ENCODE results near the gene UGT1A6. TPM values are rescaled to one million over a fixed set of nuclear protein-coding genes. Genes with fewer than 3 reads are reported as not detected.
"Not testable (repeated sequence)": the region's sequence is repeated elsewhere in the genome, so short reads cannot be mapped to it uniquely, and the experiment has no call there.

The UGT1A6 gene
- total RNA-seq, 2 donors from 2014 or later, result 4.4 to 5.5 TPM

DNA sequence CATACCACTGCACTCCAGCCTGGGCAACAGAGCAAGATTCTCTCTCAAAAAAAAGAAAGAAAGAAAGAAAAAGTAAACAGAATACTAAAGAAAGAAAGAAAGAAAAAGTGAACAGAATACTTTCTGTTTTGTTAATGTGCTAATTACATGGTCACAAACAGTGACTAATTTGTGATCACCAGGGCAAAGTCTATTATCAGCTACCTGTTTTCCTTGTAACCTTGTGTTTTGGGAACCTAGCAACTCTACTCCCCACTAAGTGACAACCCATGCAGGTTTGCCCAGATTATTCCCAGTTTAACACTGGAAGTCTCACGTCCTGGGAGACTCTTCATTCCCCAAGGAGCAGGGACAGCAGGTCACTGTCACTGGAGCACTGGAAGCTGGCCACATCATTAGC is 37.6 kb upstream of the UGT1A6 start:
- no peaks in the 10 kb centered on the region for H3K9me3 ChIP-seq
- H3K27me3 ChIP-seq, result no peaks in the 10 kb centered on the region
- TF ChIP-seq, protein P1, sequence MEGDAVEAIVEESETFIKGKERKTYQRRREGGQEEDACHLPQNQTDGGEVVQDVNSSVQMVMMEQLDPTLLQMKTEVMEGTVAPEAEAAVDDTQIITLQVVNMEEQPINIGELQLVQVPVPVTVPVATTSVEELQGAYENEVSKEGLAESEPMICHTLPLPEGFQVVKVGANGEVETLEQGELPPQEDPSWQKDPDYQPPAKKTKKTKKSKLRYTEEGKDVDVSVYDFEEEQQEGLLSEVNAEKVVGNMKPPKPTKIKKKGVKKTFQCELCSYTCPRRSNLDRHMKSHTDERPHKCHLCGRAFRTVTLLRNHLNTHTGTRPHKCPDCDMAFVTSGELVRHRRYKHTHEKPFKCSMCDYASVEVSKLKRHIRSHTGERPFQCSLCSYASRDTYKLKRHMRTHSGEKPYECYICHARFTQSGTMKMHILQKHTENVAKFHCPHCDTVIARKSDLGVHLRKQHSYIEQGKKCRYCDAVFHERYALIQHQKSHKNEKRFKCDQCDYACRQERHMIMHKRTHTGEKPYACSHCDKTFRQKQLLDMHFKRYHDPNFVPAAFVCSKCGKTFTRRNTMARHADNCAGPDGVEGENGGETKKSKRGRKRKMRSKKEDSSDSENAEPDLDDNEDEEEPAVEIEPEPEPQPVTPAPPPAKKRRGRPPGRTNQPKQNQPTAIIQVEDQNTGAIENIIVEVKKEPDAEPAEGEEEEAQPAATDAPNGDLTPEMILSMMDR (IDR thresholded peaks at IDR 0.05), result no peak
- H3K9ac ChIP-seq (ENCODE audit: low read depth in 2 of 2, low read length in 2 of 2), result no peak overlapping the region
- no peaks in the 10 kb centered on the region for H3K36me3 ChIP-seq
- no peak for DNase-seq
- H3K4me3 ChIP-seq, result no peak overlapping the region
- no peaks in the 10 kb centered on the region for H3K4me1 ChIP-seq
- intact Hi-C loops (cut with DNase I), result no loop called here
- no peak overlapping the region for H3K27ac ChIP-seq

GRCh38 chr2:233655943-233656342 is 36.7 kb upstream of the UGT1A6 start:
- H3K4me1 ChIP-seq; H3K27ac ChIP-seq; H3K9ac ChIP-seq (ENCODE audit: low read depth in 2 of 2, low read length in 2 of 2); DNase-seq; H3K36me3 ChIP-seq; H3K9me3 ChIP-seq; H3K4me3 ChIP-seq; H3K27me3 ChIP-seq; intact Hi-C loops (cut with DNase I): not testable (repeated sequence)

DNA sequence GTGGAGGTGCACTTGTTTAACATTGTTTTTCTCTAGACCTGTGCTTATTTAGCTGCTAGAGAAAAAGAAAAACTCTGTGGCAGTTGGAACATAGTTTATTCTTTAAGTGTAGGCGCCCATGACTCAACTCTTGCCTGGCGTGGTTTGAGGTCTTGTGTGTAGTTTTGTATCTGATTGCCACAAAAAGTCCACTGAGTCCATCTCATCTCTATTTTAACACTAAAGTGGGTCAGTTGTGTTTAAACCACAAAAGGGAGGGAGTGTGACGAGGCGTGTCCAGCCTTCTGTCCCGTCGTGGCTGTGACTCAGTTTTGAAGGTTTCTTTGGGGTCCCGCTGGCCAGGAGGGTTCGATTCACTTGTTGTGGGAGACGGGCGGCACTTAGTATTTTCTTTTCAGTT is 36.2 kb upstream of the UGT1A6 start:
- Histone ChIP-seq H3K4me3 (no peak overlapping the region), H3K36me3 (no peaks in the 10 kb centered on the region), H3K4me1 (no peaks in the 10 kb centered on the region), H3K27ac (no peak overlapping the region), H3K9ac (ENCODE audit: low read depth in 2 of 2, low read length in 2 of 2) (no peak overlapping the region), H3K9me3 (no peaks in the 10 kb centered on the region), H3K27me3 (no peaks in the 10 kb centered on the region)
- intact Hi-C loops (cut with DNase I), result no loop called here
- DNase-seq, result no peak
- TF ChIP-seq, protein P1 (IDR thresholded peaks at IDR 0.05), result no peak

DNA sequence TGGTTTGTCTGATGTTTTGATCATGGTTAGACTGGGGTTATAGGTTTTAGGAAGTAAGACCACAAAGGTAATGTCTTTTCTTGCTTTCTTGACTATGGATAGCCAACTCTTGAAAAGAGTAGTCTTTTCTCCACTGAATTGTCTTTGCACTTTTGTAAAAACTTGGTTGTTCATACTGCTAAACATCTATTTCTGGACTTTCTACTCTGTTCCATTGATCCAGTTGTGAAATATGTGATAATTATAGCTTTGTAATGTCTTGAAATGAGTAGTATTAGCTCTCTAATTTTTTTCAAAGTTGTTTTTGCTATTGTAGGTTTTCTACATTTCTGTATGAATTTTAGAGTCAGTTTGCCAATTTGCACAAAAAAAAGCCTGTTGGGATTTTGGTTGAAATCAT is 34.1 kb upstream of the UGT1A6 start:
- TF ChIP-seq, protein P1 (IDR thresholded peaks at IDR 0.05), result no peak
- no peaks in the 10 kb centered on the region for H3K27me3 ChIP-seq
- H3K9me3 ChIP-seq, result no peaks in the 10 kb centered on the region
- DNase-seq, result no peak
- no peak overlapping the region for H3K4me3 ChIP-seq
- no peaks in the 10 kb centered on the region for H3K4me1 ChIP-seq
- H3K36me3 ChIP-seq, result no peaks in the 10 kb centered on the region
- no peak overlapping the region for H3K9ac ChIP-seq (ENCODE audit: low read depth in 2 of 2, low read length in 2 of 2)
- intact Hi-C loops (cut with DNase I), result no loop called here
- H3K27ac ChIP-seq, result no peak overlapping the region

DNA sequence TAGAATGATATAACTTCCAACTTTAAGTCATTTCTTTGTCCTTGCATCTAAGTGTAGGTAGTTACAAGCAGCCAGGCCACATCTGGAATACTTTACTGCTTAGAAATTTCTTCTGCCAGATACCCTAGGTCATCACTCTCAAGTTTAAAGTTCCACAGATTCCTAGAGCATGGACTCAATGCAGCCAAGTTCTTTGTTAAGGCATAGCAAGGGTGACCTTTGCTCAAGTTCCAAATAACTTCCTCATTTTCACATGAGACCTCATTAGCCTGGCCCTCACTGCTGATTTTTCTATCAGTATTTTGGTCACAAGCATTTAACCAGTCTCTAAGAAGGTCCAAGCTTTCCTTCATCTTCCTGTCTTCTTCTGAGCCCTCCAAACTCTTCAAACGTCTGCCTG is 28.8 kb upstream of the UGT1A6 start:
- Histone ChIP-seq H3K27ac (no peak overlapping the region), H3K4me1 (no peaks in the 10 kb centered on the region), H3K27me3 (no peaks in the 10 kb centered on the region), H3K9me3 (no peaks in the 10 kb centered on the region), H3K9ac (ENCODE audit: low read depth in 2 of 2, low read length in 2 of 2) (no peak overlapping the region), H3K36me3 (no peaks in the 10 kb centered on the region), H3K4me3 (no peak overlapping the region)
- intact Hi-C loops (cut with DNase I), result no loop called here
- TF ChIP-seq, protein P1 (IDR thresholded peaks at IDR 0.05), result no peak
- no peak for DNase-seq

GRCh38 chr2:233668605-233669260 is 24.0 kb upstream of the UGT1A6 start:
- TF ChIP-seq, protein P1 (IDR thresholded peaks at IDR 0.05), result no peak
- H3K4me3 ChIP-seq, result no peak overlapping the region
- H3K27me3 ChIP-seq, result no peaks in the 10 kb centered on the region
- no peaks in the 10 kb centered on the region for H3K9me3 ChIP-seq
- H3K27ac ChIP-seq, result no peak overlapping the region
- no peaks in the 10 kb centered on the region for H3K4me1 ChIP-seq
- intact Hi-C loops (cut with DNase I), result no loop called here
- no peak overlapping the region for H3K9ac ChIP-seq (ENCODE audit: low read depth in 2 of 2, low read length in 2 of 2)
- no peak for DNase-seq
- no peaks in the 10 kb centered on the region for H3K36me3 ChIP-seq

All from colonic mucosa (tissue), 4 donors.